ENCODE results near the gene OR5I1. TPM values are rescaled to one million over a fixed set of nuclear protein-coding genes. Genes with fewer than 3 reads are reported as not detected.
A peak's percentile ranks its signal among the peaks of the same experiment; 100 is the strongest.

Gene OR5I1
- total RNA-seq, 1 experiment from 2014 or later, result not detected

- ChIA-PET CTCF (no interaction called here), POLR2A (no interaction called here)
- no peaks in the 10 kb centered on the region for H3K4me1 Mint-ChIP-seq
- H3K36me3 Mint-ChIP-seq, result peaks cover 31% of the 10 kb centered on the region
- H3K4me3 Mint-ChIP-seq, result no peak within 1 kb of the TSS
- H3K9me3 Mint-ChIP-seq, result peaks cover 74% of the 10 kb centered on the region
- ATAC-seq (no peak), DNase-seq (ENCODE audit: low spot score) (no peak)
- no peaks in the 10 kb centered on the region for H3K27me3 Mint-ChIP-seq (ENCODE audit: low read depth)
- TF ChIP-seq CREM (CRISPR knock-in tag; IDR thresholded peaks at IDR 0.05) (no peak), NR1H2 (CRISPR knock-in tag; IDR thresholded peaks at IDR 0.05) (no peak)
- no peak within 1 kb of the TSS for H3K27ac Mint-ChIP-seq
Observed at GRCh38 chr11:55914482-55914881, 21.7 kb downstream of the OR5I1 start, which contains the start of gene OR5W2. Gene OR5W2, minus strand, starts transcription at chr11:55914582. Its CDS starts 0 bp downstream, at chr11:55914582.

GRCh38 chr11:55902308-55902707 is 33.9 kb downstream of the OR5I1 start:
- DNase-seq (ENCODE audit: low spot score) (no peak), ATAC-seq (no peak)
- H3K4me1 Mint-ChIP-seq, result no peaks in the 10 kb centered on the region
- H3K27me3 Mint-ChIP-seq (ENCODE audit: low read depth), result no peaks in the 10 kb centered on the region
- ChIA-PET CTCF (no interaction called here), POLR2A (no interaction called here)
- peaks cover 34% of the 10 kb centered on the region for H3K36me3 Mint-ChIP-seq
- no peak overlapping the region for H3K4me3 Mint-ChIP-seq
- no peak overlapping the region for H3K27ac Mint-ChIP-seq
- H3K9me3 Mint-ChIP-seq, result peaks cover 56% of the 10 kb centered on the region
- no peak for TF ChIP-seq TCF7 (CRISPR knock-in tag; IDR thresholded peaks at IDR 0.05; ENCODE audit: low read depth)
- no peak for TF ChIP-seq ZMAT4 (CRISPR knock-in tag; IDR thresholded peaks at IDR 0.05)
- no peak for TF ChIP-seq ZNF219 (CRISPR knock-in tag; IDR thresholded peaks at IDR 0.05; ENCODE audit: borderline replicate concordance)
- TF ChIP-seq TEAD1 (CRISPR knock-in tag; IDR thresholded peaks at IDR 0.05), result no peak
- TF ChIP-seq RELA (CRISPR knock-in tag; IDR thresholded peaks at IDR 0.05; ENCODE audit: borderline replicate concordance), result no peak
- TF ChIP-seq GABPB1 (CRISPR knock-in tag; IDR thresholded peaks at IDR 0.05), result no peak
- TF ChIP-seq PREB (CRISPR knock-in tag; IDR thresholded peaks at IDR 0.05; ENCODE audit: borderline replicate concordance), result no peak
- TF ChIP-seq AFF4 (CRISPR knock-in tag; IDR thresholded peaks at IDR 0.05; ENCODE audit: borderline replicate concordance), result no peak
- TF ChIP-seq NR2C2 (CRISPR knock-in tag; IDR thresholded peaks at IDR 0.05), result no peak
- TF ChIP-seq NR1H2 (CRISPR knock-in tag; IDR thresholded peaks at IDR 0.05), result no peak
- TF ChIP-seq, protein P1, sequence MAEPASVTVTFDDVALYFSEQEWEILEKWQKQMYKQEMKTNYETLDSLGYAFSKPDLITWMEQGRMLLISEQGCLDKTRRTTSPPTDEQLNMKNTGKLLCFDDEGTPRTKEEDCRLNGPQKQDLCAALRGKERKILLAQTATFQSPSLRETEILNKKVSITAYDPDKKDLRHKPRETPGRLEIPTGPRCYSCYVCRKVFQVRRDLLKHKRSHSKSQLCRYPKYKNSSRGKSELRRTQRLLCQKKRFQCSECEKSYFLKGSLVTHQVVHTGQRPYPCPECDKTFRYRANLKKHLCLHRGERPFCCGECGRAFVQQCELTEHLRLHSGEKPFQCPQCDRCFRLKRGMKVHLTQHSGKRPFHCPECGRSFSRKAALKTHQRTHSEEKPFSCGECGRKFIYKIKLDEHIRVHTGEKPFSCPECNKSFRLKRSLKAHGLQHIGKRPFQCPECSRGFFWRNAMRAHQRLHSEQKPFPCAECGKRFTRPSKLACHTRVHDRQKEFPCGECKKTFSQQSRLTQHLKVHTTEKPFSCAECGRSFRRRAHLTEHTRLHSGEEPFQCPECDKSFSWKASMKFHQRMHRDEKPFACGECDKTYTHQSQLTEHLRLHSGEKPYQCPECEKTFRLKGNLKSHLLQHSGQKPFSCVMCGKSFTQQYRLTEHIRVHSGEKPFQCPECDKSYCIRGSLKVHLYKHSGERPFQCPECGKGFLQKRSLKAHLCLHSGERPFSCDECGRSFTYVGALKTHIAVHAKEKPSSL (CRISPR knock-in tag; conservative IDR thresholded peaks at IDR 0.05), result no peak

- H3K9me3 Mint-ChIP-seq, result peaks cover 70% of the 10 kb centered on the region
- H3K4me1 Mint-ChIP-seq, result no peaks in the 10 kb centered on the region
- POLR2A ChIA-PET, result no interaction called here
- no peak overlapping the region for H3K4me3 Mint-ChIP-seq
- ATAC-seq, result peak; percentile 85
- peak; percentile 15 for DNase-seq (ENCODE audit: low spot score)
- 0 out of 2 replicates have a peak, but pooled peaks cover 2% of the 10 kb centered on the region for H3K27me3 Mint-ChIP-seq (ENCODE audit: low read depth)
- H3K36me3 Mint-ChIP-seq, result peaks cover 43% of the 10 kb centered on the region
- no peak overlapping the region for H3K27ac Mint-ChIP-seq
- CTCF ChIA-PET, result interaction anchor here (1.0 kb wide), 1 partner anchor 12 kb away, joined by 4 read pairs; no protein-coding TSS in a partner anchor
- no peak for TF ChIP-seq HMGA2 (CRISPR knock-in tag; IDR thresholded peaks at IDR 0.05)
- no peak for TF ChIP-seq AFF4 (CRISPR knock-in tag; IDR thresholded peaks at IDR 0.05; ENCODE audit: borderline replicate concordance)
- TF ChIP-seq, protein P2, sequence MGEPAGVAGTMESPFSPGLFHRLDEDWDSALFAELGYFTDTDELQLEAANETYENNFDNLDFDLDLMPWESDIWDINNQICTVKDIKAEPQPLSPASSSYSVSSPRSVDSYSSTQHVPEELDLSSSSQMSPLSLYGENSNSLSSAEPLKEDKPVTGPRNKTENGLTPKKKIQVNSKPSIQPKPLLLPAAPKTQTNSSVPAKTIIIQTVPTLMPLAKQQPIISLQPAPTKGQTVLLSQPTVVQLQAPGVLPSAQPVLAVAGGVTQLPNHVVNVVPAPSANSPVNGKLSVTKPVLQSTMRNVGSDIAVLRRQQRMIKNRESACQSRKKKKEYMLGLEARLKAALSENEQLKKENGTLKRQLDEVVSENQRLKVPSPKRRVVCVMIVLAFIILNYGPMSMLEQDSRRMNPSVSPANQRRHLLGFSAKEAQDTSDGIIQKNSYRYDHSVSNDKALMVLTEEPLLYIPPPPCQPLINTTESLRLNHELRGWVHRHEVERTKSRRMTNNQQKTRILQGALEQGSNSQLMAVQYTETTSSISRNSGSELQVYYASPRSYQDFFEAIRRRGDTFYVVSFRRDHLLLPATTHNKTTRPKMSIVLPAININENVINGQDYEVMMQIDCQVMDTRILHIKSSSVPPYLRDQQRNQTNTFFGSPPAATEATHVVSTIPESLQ (CRISPR knock-in tag; IDR thresholded peaks at IDR 0.05), result no peak
- TF ChIP-seq CBFB (CRISPR knock-in tag; IDR thresholded peaks at IDR 0.05; ENCODE audit: low read depth), result no peak
- TF ChIP-seq MXD4 (CRISPR knock-in tag; IDR thresholded peaks at IDR 0.05; ENCODE audit: borderline replicate concordance), result no peak
- TF ChIP-seq GABPB1 (CRISPR knock-in tag; IDR thresholded peaks at IDR 0.05), result no peak
- TF ChIP-seq PREB (CRISPR knock-in tag; IDR thresholded peaks at IDR 0.05; ENCODE audit: borderline replicate concordance), result no peak
Observed at GRCh38 chr11:55895216-55895615, 41.0 kb downstream of the OR5I1 start.
